NCI-H1694 treated with DMSO at 0.1 percent for 48 hours (cell line): Measurements from ENCODE around the gene CDKN1C.

Experiments used
- DNase-seq: peaks from one replicate; lab custom pipeline; 2025; lab: John Stamatoyannopoulos, UW

Gene CDKN1C

DNA sequence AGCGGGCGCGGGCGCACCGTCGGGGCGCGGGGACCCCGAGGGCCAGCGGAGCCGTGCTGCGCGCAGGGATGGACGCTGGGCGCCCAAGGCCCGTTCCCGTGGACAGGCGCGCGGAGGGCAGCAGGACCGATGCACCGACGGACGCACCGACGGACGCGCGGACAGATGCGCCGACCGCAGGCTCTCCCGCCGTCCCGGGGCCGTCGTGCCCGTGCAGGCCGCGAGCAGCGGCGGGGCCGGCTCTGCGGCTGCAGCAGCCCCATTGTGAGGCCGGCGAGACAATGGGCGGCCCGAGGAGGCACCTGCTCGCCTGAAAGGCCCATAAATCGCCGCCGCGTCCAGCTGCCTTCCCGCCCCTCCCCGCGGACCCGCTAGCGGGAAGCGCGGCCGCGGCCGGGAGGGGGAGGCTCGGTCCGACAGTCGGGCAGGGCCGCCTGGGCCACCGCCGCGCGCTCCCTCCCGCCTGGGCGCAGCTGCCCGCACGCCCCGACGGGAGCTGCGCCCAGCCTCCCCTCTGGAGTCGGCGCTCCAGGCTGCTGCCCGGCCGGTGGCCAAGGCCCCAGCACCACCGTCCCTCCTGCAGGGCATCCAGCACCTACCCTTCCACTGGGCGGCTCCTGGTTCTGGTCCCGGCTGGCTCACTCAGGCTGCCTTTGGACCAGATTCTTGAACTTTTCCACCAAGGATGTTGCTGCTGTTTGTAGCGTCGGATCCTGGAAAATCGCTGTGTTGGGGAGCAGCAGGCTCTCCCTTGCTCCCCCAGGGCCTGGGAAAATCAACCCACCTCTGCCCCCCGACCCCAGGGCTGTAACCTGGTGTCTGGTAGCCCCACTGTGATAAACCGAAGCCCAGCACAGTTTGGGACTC, 15.8 kb downstream of the CDKN1C start:
- no peak for DNase-seq

DNA sequence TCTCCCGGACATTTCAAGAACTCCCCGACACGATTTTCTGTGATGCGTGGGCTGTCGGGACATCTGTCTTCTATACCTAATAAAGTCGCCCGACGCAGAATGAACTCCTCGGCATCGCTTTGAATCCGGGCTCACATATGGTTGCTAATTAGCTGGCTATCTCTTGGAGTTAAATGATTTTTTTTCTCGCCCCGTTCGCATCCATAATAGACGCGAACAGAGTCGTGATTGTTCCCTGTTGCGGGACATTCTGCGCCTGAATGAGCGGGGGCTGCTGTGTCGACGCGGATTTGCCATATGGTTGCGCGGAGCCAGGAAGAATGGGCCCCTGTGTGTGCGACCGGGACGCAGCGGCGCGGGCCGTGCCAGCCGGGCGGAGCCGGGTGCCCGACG, 16.4 kb downstream of the CDKN1C start:
- no peak for DNase-seq

- DNase-seq = no peak
Measured at GRCh38 chr11:2868506-2869133, 17.0 kb downstream of the CDKN1C start.

DNA sequence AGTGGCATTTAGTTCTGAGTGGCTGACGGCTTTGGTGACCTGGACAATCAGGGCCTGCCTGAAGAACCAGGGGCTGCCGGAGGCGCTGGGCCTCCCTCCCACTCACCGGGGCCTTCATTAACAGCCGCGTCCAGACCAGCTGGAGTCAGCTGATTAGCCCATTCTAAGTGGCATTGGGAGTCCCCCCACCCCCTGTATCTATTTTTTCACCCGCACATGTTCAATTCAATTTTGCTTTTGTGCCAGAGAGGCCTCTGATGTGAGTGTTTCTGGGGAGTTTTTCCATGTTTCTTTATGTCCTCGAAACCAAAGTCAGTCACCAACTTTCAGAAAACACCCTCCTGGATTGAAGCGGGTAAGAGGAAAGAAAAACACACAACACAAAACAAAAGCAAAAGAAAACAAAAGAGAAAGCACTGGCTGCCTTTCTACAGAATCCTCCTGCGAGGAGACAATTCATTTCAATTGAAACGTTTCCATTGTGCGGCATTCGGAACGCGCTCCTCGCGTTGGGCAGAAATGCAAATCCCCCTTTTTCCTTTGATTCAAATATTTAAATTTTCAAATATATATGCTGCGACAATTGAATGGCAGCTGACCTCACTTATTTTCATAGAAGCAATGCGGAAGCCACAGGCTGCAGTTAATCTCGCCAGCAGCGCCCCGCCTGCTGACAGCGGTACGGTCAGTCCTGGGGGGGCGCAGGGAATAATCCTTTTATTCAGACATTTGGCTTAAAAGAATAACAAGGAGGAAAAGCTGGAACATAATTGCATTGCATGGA, 17.7 kb downstream of the CDKN1C start:
- DNase-seq = no peak

GRCh38 chr11:2867142-2867541, 18.4 kb downstream of the CDKN1C start:
- no peak for DNase-seq

GRCh38 chr11:2865922-2866577, 19.5 kb downstream of the CDKN1C start:
- no peak for DNase-seq

- peak; percentile 28 for DNase-seq
Measured at GRCh38 chr11:2864901-2865300, 20.7 kb downstream of the CDKN1C start.

DNA sequence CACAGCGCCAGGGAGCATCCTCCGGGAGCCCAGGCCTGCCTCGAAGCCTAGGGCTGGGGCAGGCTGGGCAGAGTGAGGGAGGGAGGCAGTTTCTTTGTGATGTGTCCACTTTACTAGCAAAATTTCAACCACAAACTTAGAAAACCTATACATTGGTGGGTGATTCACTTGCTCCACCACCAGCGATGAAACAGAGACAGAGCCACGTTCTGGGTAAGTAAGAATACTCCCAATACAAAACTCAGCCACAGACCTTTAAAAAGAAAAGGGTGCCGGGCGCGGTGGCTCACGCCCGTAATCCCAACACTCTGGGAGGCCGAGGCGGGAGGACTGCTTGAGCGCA, 22.3 kb downstream of the CDKN1C start:
- no peak for DNase-seq

DNA sequence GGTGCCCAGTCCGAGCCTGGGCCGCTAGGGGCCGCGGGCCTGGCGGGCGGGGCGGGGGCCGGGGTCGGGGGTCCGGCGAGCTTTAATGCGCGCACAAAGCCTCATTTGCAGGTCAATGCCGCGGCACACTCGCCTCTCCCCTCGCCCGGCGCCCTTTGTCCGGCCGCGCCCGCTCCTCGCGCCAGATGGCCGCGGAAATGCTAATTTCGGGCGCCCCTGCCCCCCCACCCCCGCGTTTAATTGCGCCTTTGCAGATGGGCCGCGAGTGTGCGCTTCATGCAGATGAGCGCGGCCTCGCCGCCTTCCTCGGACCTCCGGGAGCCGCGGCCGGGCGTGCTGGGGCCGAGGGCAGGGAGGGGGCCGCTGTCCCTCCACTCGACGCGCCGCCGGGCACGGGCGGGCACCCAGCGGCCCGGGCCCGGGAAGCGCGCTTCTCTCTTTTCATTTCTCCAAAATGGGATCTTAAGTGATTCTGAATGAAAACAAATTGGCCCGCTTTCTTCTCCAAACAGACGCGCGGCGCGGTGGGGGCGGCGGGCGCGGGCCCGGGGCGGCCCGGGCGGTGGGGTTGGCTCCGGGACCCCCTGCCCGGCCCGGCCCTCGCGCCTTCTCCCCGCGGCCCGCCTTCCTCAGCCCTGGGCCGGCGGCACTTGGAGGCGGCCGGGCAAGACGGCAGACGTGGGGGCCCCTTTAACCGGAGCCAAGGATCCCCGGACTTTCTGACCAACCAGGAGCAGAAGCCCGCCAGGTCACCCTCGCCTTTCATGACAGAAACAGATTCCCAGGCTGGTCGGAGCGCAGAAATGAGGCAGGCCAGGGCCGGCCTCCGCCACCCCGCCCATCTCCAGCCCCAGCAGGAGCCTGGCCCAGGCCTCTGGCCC, 22.9 kb downstream of the CDKN1C start:
- DNase-seq = no peak

GRCh38 chr11:2860636-2861035, 24.9 kb downstream of the CDKN1C start:
- no peak for DNase-seq

DNA sequence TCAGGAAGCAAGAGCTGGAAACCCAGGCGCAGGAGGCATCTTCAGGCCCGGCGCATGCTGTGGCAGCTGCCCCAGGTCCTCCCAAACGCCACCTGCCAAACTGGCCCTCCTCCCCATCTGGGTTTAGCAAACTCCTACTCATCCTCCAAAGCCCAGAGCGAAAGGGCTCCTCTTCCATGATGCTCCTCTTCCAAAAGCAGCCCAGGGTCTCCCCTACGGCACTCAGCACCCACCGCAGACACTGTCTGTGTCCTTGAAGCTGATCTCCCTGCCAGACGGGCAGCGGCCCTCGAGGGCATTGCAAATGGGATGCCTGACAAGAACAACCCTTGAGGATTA, 25.9 kb downstream of the CDKN1C start:
- no peak for DNase-seq

DNA sequence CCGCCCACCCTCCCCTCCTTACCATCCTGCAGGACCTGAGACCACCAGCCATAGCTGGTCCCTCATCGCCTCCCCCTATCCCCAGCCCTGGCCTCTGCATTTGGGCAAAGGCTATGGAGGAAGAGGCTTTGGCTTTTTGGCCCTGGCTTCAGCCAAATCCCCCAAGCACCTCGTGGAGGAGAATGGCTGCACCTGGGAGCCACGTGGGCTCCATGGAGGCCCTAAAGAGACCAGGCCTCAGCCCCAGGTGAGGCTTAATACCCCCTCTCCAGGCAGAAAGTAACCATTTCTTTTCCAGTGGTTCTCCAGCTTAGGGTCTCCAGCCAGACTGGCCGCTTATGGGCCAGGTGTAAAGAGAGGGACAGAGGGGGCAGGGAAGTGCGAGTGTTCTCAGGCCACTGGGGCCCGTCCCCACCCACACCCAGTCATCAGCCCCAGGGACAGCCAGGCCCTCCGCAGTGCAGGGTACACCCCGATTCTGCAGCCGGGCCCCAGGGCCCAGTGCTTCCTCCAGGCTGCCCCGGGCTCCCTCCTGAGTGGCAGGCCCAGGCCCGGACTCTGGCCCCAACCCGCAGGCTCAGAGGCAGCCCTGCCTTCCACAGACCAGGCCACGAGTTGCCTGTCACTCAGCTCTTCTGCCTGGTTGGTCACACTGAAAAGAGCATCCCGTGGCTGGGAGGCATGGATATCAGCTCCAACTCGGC, 26.4 kb downstream of the CDKN1C start:
- DNase-seq = no peak

- DNase-seq = no peak
Measured at GRCh38 chr11:2857918-2858317, 27.7 kb downstream of the CDKN1C start.

GRCh38 chr11:2857276-2857675, 28.3 kb downstream of the CDKN1C start:
- no peak for DNase-seq

DNA sequence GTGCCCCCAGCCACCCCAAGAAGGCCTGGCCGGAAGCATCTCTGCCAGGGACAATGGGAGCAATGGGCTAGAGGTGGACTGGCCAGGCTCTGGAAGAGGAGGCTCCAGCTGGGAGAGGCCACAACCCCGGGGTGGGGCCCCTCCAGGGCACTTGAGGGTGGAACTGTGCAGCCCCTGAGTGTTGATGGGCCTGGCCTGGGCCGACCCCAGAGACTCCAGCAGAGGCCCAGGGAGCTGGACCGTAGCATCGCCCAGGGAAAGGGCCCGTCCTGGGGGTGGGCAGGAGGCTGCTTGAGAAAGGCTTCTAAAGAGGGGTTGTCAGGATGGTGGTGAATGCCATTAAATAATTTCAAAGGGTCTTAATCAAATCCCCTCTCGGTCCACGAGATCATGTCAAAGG, 30.4 kb downstream of the CDKN1C start:
- DNase-seq = no peak

DNA sequence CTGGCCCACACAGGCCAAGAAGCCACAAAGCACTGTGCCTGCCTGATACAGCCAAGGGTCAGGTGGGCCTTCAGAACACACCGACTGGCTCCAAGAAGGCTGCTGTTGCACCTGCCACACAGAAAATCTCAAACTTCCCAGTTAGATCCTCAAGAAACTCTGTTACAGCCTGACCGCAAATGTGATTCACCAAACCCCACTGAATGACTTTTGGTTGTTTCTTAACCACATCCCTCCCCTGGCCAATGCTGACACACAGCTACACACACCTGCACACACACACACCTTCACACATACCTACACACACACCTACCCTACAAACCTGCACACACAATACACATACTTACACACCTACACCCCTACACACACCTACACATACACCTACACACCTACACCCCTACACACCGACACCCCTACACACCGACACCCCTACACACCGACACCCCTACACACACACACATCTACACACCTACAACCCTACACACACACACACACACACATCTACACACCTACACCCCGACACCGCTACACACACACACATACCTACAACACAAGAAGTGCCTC, 31.5 kb downstream of the CDKN1C start:
- DNase-seq = no peak

DNA sequence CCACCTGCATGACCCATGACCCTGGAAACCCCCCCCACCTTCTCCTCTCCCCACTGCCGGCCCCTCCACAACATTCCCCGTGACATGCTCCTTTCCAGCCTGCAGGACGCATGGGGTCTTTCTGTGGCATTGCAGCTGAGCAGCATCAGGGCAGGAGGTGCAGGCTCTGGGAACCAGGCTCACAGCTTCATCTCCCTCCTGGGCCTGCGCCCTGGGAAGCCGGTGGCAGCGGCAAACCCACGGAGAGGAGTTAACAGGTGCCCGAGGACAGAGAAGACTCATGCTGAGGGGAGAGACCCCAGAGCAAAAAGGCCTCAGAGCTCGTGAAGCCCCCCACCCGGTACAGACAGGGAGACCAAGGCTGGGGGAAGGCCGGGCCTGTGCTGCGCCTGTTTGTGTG, 32.2 kb downstream of the CDKN1C start:
- no peak for DNase-seq

GRCh38 chr11:2849994-2850770, 35.4 kb downstream of the CDKN1C start:
- no peak for DNase-seq

GRCh38 chr11:2848497-2848896, 37.1 kb downstream of the CDKN1C start:
- DNase-seq = no peak

DNA sequence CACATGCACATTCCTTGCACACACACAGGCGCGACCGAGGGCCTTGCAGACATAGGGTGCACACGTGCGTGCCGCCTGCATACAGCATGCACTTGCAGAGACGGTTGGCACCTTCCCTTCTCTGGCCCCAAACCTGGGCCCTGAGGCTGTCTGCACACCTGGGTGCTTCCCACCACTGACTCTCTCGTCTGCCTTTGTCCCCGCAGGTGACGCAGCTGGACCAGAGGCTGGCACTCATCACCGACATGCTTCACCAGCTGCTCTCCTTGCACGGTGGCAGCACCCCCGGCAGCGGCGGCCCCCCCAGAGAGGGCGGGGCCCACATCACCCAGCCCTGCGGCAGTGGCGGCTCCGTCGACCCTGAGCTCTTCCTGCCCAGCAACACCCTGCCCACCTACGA, 38.0 kb downstream of the CDKN1C start:
- DNase-seq = no peak
